Measurements from ENCODE around the gene TRIM13.

Gene TRIM13

DNA sequence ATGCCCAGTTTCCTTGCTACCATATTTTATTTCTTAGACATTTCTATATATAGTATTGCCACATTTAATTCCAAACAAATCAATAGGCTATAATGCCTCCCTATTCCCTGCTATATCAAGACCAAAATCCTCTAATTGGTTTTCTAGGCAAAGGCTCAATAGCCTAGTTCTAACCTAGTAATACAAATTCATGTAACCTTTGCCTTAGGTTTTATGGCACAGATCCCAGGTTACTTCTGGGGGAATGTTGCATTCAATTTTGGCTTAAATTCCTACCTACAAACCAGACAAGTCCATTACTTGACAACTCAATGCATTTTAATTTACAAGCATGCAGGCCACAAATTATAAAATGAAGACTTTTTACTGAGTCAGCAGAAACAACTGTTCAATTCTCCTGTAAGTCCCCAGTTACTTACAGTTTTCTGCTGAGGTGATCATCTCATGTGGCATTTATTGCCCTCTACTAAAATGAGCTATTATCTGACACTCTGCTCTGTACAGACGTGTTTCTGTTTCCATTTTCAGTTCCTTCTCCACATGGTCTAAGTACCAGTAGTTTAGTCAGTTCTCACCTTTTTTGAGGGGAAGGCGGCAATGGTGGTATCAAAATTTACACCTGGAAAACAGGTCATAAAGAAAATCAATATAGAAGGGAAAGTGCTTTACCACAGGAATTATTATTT, 30.1 kb downstream of the TRIM13 start:
- POLR2A ChIA-PET, result interaction anchor here (1.0 kb wide), 1 partner anchor 30 kb away, joined by 3 read pairs; no protein-coding TSS in a partner anchor
- DNase-seq (ENCODE audit: extremely low spot score), result no peak
- CTCF ChIA-PET, result no interaction called here
- 0 out of 2 replicates have a peak, but pooled peaks have one; percentile 17 for TF ChIP-seq PKNOX1 (IDR thresholded peaks at IDR 0.05)
- TF ChIP-seq ELF4 (IDR thresholded peaks at IDR 0.05), result no peak

DNA sequence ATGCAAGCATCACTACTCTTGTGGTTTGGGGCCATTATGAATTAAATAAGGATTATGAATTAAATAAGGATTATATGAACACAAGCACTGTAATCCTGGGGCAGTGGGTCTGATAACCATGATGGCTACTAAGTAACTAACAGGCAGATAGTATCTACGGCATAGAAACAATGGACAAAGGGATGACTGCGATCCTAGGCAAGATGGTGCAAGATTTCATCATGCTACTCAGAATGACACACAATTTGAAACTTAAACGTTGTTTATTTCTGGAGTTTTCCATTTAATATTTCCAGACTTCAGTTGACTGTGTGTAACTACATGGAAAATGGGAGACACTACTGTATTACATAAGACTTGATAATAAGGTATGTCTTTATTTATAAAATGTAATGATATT, 33.5 kb downstream of the TRIM13 start:
- POLR2A ChIA-PET, result no interaction called here
- CTCF ChIA-PET, result no interaction called here
- TF ChIP-seq ELF4 (IDR thresholded peaks at IDR 0.05) (no peak), ARNT (IDR thresholded peaks at IDR 0.05) (no peak), BHLHE40 (IDR thresholded peaks at IDR 0.05; ENCODE audit: borderline replicate concordance) (no peak)
- DNase-seq (ENCODE audit: extremely low spot score), result no peak

DNA sequence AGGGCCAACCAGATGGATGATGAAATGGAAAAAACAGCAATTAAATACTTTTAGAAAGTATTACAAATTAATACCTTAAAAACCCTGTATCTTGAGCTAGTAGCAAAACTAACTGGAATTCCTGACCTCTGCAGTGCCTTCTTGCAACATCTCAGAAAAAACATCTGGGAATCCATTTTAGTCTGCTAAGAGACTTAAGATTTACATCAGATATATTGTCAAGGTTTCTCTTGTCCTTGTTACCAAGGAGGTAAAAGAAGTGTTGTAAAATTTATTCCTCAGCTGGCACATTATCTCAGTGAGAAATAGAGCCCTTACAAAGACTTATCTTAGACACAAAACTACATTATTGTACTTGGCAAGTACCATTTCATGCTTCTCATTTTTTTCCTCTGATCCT, 36.9 kb downstream of the TRIM13 start:
- ChIA-PET CTCF (interaction anchor here (0.5 kb wide), 1 partner anchor 37 kb away, joined by 3 read pairs; the partner anchor contains the start of gene TRIM13), POLR2A (no interaction called here)
- DNase-seq (ENCODE audit: extremely low spot score), result no peak
- TF ChIP-seq FOXK2 (IDR thresholded peaks at IDR 0.05) (no peak), L3MBTL2 (conservative IDR thresholded peaks at IDR 0.05) (no peak), NFRKB (IDR thresholded peaks at IDR 0.05) (no peak), CTBP1 (IDR thresholded peaks at IDR 0.05; ENCODE audit: borderline replicate concordance) (no peak), ARNT (IDR thresholded peaks at IDR 0.05) (no peak), LEF1 (IDR thresholded peaks at IDR 0.05; ENCODE audit: borderline replicate concordance) (no peak), ZNF384 (IDR thresholded peaks at IDR 0.05) (no peak), SP1 (IDR thresholded peaks at IDR 0.05) (no peak), ELF4 (IDR thresholded peaks at IDR 0.05) (no peak), HDGF (IDR thresholded peaks at IDR 0.05; ENCODE audit: borderline replicate concordance) (no peak), SUZ12 (IDR thresholded peaks at IDR 0.05) (no peak), PKNOX1 (IDR thresholded peaks at IDR 0.05) (no peak), FOXA1 (IDR thresholded peaks at IDR 0.05) (no peak), TARDBP (IDR thresholded peaks at IDR 0.05) (no peak), BHLHE40 (IDR thresholded peaks at IDR 0.05; ENCODE audit: borderline replicate concordance) (no peak), FOXM1 (IDR thresholded peaks at IDR 0.05; ENCODE audit: borderline replicate concordance) (no peak)

DNA sequence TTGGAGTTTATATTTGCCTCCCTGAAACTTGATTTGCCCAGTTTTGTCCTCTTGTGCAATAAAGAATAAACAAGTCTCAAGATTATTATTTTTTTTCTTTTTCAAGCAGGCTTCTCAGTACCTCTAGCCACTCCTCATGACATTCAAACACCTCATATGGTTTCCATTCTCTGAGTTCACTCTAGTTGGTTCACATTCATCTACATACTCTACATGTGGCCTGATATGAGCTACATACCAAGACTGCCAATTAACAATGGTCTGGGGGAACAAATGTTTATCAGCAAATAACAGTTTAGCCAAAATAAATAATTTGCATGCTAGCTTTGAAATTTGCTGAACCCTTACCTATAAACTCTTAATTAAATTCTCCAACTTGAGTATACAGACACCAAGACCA, 40.9 kb downstream of the TRIM13 start:
- DNase-seq (ENCODE audit: extremely low spot score), result no peak
- POLR2A ChIA-PET, result no interaction called here
- CTCF ChIA-PET, result no interaction called here
- TF ChIP-seq L3MBTL2 (conservative IDR thresholded peaks at IDR 0.05), result no peak
- no peak for TF ChIP-seq FOXM1 (IDR thresholded peaks at IDR 0.05; ENCODE audit: borderline replicate concordance)
- TF ChIP-seq LEF1 (IDR thresholded peaks at IDR 0.05; ENCODE audit: borderline replicate concordance), result no peak
- TF ChIP-seq HDGF (IDR thresholded peaks at IDR 0.05; ENCODE audit: borderline replicate concordance), result no peak
- no peak for TF ChIP-seq NFRKB (IDR thresholded peaks at IDR 0.05)
- no peak for TF ChIP-seq ARNT (IDR thresholded peaks at IDR 0.05)
- TF ChIP-seq ELF4 (IDR thresholded peaks at IDR 0.05), result no peak
- TF ChIP-seq BHLHE40 (IDR thresholded peaks at IDR 0.05; ENCODE audit: borderline replicate concordance), result no peak
- no peak for TF ChIP-seq FOXK2 (IDR thresholded peaks at IDR 0.05)
- no peak for TF ChIP-seq CTBP1 (IDR thresholded peaks at IDR 0.05; ENCODE audit: borderline replicate concordance)
- TF ChIP-seq TARDBP (IDR thresholded peaks at IDR 0.05), result no peak
- no peak for TF ChIP-seq SP1 (IDR thresholded peaks at IDR 0.05)
- TF ChIP-seq SUZ12 (IDR thresholded peaks at IDR 0.05), result no peak
- TF ChIP-seq ZNF384 (IDR thresholded peaks at IDR 0.05), result no peak
- TF ChIP-seq FOXA1 (IDR thresholded peaks at IDR 0.05), result no peak
- no peak for TF ChIP-seq PKNOX1 (IDR thresholded peaks at IDR 0.05)

DNA sequence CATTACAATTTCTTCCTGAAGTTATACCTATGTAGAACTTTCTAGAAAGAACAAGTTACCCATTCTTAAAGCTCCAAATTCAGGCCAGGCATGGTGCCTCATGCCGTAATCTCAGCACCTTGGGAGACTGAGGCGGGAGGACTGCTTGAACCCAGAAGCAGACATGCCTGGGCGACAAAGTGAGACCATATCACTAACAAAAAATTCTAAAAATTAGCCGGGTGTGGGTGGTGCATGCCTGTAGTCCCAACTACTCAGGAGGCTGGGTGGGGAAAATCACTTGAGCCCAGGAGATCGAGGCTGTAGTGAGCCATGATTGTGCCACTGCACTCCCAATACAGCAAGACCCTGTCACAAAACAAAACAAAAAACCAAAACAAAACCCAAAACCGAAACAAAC, 41.4 kb downstream of the TRIM13 start:
- ChIA-PET POLR2A (no interaction called here), CTCF (no interaction called here)
- DNase-seq (ENCODE audit: extremely low spot score), result no peak
- no peak for TF ChIP-seq FOXK2 (IDR thresholded peaks at IDR 0.05)
- TF ChIP-seq ELF4 (IDR thresholded peaks at IDR 0.05), result no peak

DNA sequence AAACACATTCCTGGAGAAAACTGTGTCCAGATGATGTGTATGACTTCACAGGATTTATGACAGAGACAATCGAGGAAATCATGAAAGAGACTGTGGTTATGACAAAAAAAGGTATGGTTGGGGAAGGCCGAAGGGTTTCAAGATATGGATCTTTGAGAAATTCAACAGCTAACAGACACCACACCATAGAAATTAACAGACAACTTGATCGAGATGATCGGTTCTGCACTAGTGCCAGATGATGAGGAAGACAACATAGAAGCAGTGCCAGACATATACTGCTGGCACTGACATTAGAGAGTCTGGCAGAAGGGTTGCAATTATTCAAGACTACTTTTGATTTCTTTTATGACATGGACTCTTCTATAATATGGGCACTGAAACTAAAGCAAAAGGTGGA, 55.6 kb downstream of the TRIM13 start:
- DNase-seq (ENCODE audit: extremely low spot score), result no peak
- ChIA-PET POLR2A (no interaction called here), CTCF (no interaction called here)
- TF ChIP-seq ZNF384 (IDR thresholded peaks at IDR 0.05) (no peak), SUZ12 (IDR thresholded peaks at IDR 0.05) (no peak), ELF4 (IDR thresholded peaks at IDR 0.05) (no peak), SP1 (IDR thresholded peaks at IDR 0.05) (no peak), FOXM1 (IDR thresholded peaks at IDR 0.05; ENCODE audit: borderline replicate concordance) (no peak), L3MBTL2 (conservative IDR thresholded peaks at IDR 0.05) (no peak), TARDBP (IDR thresholded peaks at IDR 0.05) (no peak), NFRKB (IDR thresholded peaks at IDR 0.05) (no peak), BHLHE40 (IDR thresholded peaks at IDR 0.05; ENCODE audit: borderline replicate concordance) (no peak)

GRCh38 chr13:50053844-50054243, 57.0 kb downstream of the TRIM13 start:
- ChIA-PET CTCF (no interaction called here), POLR2A (no interaction called here)
- TF ChIP-seq FOXM1 (IDR thresholded peaks at IDR 0.05; ENCODE audit: borderline replicate concordance) (no peak), LEF1 (IDR thresholded peaks at IDR 0.05; ENCODE audit: borderline replicate concordance) (no peak), FOXK2 (IDR thresholded peaks at IDR 0.05) (no peak)
- no peak for DNase-seq (ENCODE audit: extremely low spot score)

Measured in HEK293T (cell line).